ENCODE data around the gene WRAP53.

The WRAP53 gene

DNA sequence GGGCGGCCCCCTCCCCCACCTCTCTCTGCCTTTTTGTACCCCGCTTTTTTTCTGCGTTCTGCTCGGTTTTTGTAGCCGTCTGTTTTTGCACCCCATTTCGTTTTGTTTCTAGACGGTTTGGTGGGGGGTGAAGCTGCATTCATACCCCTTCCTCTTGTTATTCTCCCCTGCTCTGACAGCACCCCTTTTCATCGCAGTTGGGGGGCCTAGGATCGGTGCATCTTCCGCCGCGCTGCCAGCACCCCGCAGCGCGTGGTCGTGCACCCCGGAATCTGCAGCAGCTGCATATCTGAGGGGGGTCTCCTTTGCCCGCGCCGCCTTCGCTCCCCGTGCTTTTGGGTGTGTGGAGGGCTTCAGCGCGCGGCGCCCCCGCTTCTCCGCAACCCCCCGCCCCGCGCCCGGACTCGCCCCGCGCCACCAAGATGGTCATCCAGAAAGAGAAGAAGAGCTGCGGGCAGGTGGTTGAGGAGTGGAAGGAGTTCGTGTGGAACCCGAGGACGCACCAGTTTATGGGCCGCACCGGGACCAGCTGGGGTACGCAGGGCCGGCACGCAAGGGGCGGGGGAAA is 37.1 kb upstream of the WRAP53 start:
- Histone ChIP-seq H3K9me3 (ENCODE audit: insufficient read depth, low read length) (no peaks in the 10 kb centered on the region), H3K27me3 (ENCODE audit: low read length) (no peaks in the 10 kb centered on the region), H3K9ac (ENCODE audit: low read length) (peak overlapping the region; percentile 14; the same call in 1 of the 2 replicates), H3K4me3 (ENCODE audit: insufficient read depth, low read length, poor library complexity, severe bottlenecking) (peak overlapping the region; percentile 22), H3K4me2 (ENCODE audit: low read depth, low read length, poor library complexity, severe bottlenecking) (peak overlapping the region; percentile 56), H3K27ac (ENCODE audit: low read depth, low read length) (no peak overlapping the region), H4K20me1 (ENCODE audit: low read depth, low read length) (no peaks in the 10 kb centered on the region), H3K36me3 (ENCODE audit: low read length) (no peaks in the 10 kb centered on the region), H3K79me2 (ENCODE audit: insufficient read depth, low read length) (no peaks in the 10 kb centered on the region), H3K9me2 (replicated peaks; ENCODE audit: insufficient read depth, low read length) (no peaks in the 10 kb centered on the region), H3F3A (ENCODE audit: insufficient read depth) (no peaks in the 10 kb centered on the region), H2AFZ (ENCODE audit: low read depth, low read length, severe bottlenecking) (no peak overlapping the region)
- TF ChIP-seq, protein P1, sequence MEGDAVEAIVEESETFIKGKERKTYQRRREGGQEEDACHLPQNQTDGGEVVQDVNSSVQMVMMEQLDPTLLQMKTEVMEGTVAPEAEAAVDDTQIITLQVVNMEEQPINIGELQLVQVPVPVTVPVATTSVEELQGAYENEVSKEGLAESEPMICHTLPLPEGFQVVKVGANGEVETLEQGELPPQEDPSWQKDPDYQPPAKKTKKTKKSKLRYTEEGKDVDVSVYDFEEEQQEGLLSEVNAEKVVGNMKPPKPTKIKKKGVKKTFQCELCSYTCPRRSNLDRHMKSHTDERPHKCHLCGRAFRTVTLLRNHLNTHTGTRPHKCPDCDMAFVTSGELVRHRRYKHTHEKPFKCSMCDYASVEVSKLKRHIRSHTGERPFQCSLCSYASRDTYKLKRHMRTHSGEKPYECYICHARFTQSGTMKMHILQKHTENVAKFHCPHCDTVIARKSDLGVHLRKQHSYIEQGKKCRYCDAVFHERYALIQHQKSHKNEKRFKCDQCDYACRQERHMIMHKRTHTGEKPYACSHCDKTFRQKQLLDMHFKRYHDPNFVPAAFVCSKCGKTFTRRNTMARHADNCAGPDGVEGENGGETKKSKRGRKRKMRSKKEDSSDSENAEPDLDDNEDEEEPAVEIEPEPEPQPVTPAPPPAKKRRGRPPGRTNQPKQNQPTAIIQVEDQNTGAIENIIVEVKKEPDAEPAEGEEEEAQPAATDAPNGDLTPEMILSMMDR (IDR thresholded peaks at IDR 0.05; ENCODE audit: insufficient read depth, low read length, poor library complexity, severe bottlenecking) = no peak
- no peak for TF ChIP-seq EZH2phosphoT487 (conservative IDR thresholded peaks at IDR 0.05; ENCODE audit: low read length)

DNA sequence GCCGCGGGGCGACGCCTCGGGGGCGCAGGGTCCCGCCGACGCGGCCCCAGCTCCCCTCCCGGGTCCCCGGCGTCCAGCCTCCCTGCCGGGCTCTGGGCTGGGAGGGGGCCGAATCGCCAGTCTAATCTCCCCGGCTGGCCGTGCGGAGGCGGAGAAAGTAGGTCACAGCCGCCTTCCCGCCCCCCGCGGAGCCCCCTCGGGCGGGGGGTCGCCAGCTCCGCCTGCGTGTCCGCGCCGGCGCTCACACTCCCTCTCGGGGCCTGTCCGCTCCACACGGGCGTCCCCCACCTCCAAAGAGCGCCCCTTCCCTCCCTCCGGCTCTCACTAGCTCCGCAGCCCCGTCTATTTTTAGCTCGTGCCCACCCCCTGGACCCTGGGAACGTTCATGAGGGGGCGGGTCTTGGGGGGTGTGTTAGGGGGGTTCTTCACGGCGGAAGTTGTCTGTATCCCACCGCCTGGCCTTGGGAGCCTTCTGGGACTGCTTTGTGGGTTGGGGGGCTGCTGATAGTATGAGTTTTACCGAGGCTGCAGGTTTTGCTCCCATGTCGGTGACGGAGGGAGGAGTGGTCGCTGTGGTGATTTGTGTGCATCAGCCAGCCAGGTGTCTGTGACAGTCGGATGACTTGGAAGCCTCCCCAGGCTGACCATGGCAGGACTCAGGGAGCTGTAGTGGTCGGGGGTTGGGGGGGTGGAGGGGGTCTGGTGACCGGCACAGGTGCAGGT is 36.5 kb upstream of the WRAP53 start:
- Histone ChIP-seq H3K79me2 (ENCODE audit: insufficient read depth, low read length) (no peaks in the 10 kb centered on the region), H3K9me3 (ENCODE audit: insufficient read depth, low read length) (no peaks in the 10 kb centered on the region), H3K9me2 (replicated peaks; ENCODE audit: insufficient read depth, low read length) (no peaks in the 10 kb centered on the region), H3K27ac (ENCODE audit: low read depth, low read length) (no peak overlapping the region), H3K36me3 (ENCODE audit: low read length) (no peaks in the 10 kb centered on the region), H3K9ac (ENCODE audit: low read length) (no peak overlapping the region), H3K4me3 (ENCODE audit: insufficient read depth, low read length, poor library complexity, severe bottlenecking) (no peak overlapping the region), H3K4me2 (ENCODE audit: low read depth, low read length, poor library complexity, severe bottlenecking) (no peak overlapping the region), H3F3A (ENCODE audit: insufficient read depth) (no peaks in the 10 kb centered on the region), H2AFZ (ENCODE audit: low read depth, low read length, severe bottlenecking) (no peak overlapping the region), H3K27me3 (ENCODE audit: low read length) (no peaks in the 10 kb centered on the region), H4K20me1 (ENCODE audit: low read depth, low read length) (no peaks in the 10 kb centered on the region)
- TF ChIP-seq EZH2phosphoT487 (conservative IDR thresholded peaks at IDR 0.05; ENCODE audit: low read length) = no peak
- TF ChIP-seq, protein P1 (IDR thresholded peaks at IDR 0.05; ENCODE audit: insufficient read depth, low read length, poor library complexity, severe bottlenecking) = no peak

DNA sequence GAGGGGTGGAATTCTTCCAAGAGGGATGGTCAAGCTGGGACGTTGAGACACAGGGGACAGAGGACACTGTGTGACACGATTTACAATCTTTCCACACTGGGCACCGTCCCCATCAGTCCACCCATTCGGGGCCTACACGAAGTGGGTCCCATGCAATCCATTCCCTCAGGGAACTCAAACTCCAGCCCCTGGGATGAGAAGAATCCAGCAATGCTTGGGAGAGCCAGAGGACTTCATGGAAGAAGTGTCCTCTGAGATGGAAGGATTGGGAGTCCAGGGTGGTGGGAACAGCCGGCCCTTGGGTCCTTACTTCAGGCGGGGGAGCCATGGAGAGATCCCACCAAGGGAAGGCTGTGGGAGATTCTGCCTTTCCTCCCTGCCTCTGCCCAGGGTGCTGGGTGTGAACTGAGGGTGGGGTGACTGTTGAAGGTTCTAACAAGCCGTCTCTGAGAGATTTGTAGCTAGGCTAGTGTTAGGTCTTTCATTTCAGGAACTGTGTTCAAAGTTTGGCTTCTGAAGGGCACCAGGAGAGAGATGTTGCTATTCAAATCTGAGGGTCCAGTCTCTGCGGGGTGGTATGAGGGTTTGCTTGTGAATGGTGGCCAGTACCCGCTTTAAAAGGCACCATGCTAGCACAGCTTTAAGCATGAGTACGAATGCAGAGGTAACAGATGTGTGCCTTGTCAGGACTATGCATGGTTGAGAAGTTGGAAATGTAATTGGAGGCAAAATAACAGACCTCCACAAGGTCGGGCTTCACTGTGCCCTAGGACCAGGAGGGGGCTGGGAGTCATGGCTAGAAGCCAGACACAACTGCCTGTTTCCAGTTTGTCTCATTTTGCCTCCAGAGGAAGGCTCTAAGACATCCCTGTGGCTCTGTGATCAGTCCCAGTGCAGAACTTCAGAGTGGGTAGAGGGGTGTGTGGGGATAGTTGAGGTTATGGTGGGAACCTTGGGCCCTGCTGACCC is 35.6 kb upstream of the WRAP53 start:
- no peaks in the 10 kb centered on the region for H3K27me3 ChIP-seq (ENCODE audit: low read length)
- no peak overlapping the region for H3K4me3 ChIP-seq (ENCODE audit: insufficient read depth, low read length, poor library complexity, severe bottlenecking)
- H3K27ac ChIP-seq (ENCODE audit: low read depth, low read length) = no peak overlapping the region
- no peak overlapping the region for H3K9ac ChIP-seq (ENCODE audit: low read length)
- H3K36me3 ChIP-seq (ENCODE audit: low read length) = no peaks in the 10 kb centered on the region
- no peak for TF ChIP-seq EZH2phosphoT487 (conservative IDR thresholded peaks at IDR 0.05; ENCODE audit: low read length)
- TF ChIP-seq, protein P1 (IDR thresholded peaks at IDR 0.05; ENCODE audit: insufficient read depth, low read length, poor library complexity, severe bottlenecking) = no peak
- H3F3A ChIP-seq (ENCODE audit: insufficient read depth) = no peaks in the 10 kb centered on the region
- no peaks in the 10 kb centered on the region for H4K20me1 ChIP-seq (ENCODE audit: low read depth, low read length)
- no peaks in the 10 kb centered on the region for H3K9me2 ChIP-seq (replicated peaks; ENCODE audit: insufficient read depth, low read length)
- H3K4me2 ChIP-seq (ENCODE audit: low read depth, low read length, poor library complexity, severe bottlenecking) = no peak overlapping the region
- no peaks in the 10 kb centered on the region for H3K79me2 ChIP-seq (ENCODE audit: insufficient read depth, low read length)
- no peak overlapping the region for H2AFZ ChIP-seq (ENCODE audit: low read depth, low read length, severe bottlenecking)
- H3K9me3 ChIP-seq (ENCODE audit: insufficient read depth, low read length) = no peaks in the 10 kb centered on the region
